HEK293 (cell line): Measurements from ENCODE around the gene PLCXD1.

Experiments used
- CTCF ChIA-PET: fragments of 350-600 bp; formaldehyde crosslinking; extraction: SDS; loops from one replicate; lab custom pipeline; 2021; ENCODE audit warnings: antibody characterized with exemption; lab: Yijun Ruan, JAX
- POLR2A ChIA-PET: fragments of 300-600 bp; formaldehyde crosslinking; extraction: SDS; loops from one replicate; lab custom pipeline; 2020; ENCODE audit warnings: antibody characterized with exemption, inconsistent platforms; lab: Yijun Ruan, JAX
- H3K27ac ChIP-seq: fragments of 200-500 bp; sonication (Bioruptor generic); 2 replicates; pipeline ENCODE4 v1.5.1; 2014; ENCODE audit warnings: low read depth, low read length, control low read depth, inconsistent platforms; ENCODE audit errors: extremely low read depth
- H3K36me3 ChIP-seq, 2 experiments: fragments of 200-500 bp in 1 of 2; sonication (Bioruptor generic) in 1 of 2; 1 replicate in 1 of 2; 2 replicates in 1 of 2; pipeline ENCODE4 v1.5.1; 2014 to 2017; ENCODE audit warnings: inconsistent platforms in 2 of 2, low read length in 2 of 2; ENCODE audit not compliant: control insufficient read depth in 2 of 2, insufficient read depth in 1 of 2
- H3K4me1 ChIP-seq: fragments of 200-500 bp; sonication (Bioruptor generic); 2 replicates; pipeline ENCODE4 v1.5.1; 2014; ENCODE audit warnings: mild to moderate bottlenecking, low read length, inconsistent platforms; ENCODE audit not compliant: control insufficient read depth, insufficient read depth
- H3K4me3 ChIP-seq: 2 replicates; pipeline ENCODE4 v1.5.1; 2011; ENCODE audit warnings: low read depth, mild to moderate bottlenecking, control low read depth, low read length, moderate library complexity
- H3K9me3 ChIP-seq: fragments of 200-500 bp; sonication (Bioruptor generic); 2 replicates; pipeline ENCODE4 v1.5.1; 2014; ENCODE audit warnings: low read depth, low read length, inconsistent platforms; ENCODE audit not compliant: control insufficient read depth, insufficient read depth
- FEZF1 ChIP-seq: fragments of 450-650 bp; formaldehyde crosslinking; IDR thresholded peaks from 2 replicates; pipeline ENCODE4 v1.5.1; 2016; ENCODE audit warnings: missing biosample characterization, missing genetic modification characterization
- KLF8 ChIP-seq: fragments of 450-650 bp; formaldehyde crosslinking; IDR thresholded peaks from 2 replicates; pipeline ENCODE4 v1.5.1; 2016; ENCODE audit warnings: missing biosample characterization, missing genetic modification characterization
- SP2 ChIP-seq: fragments of 450-650 bp; formaldehyde crosslinking; IDR thresholded peaks from 2 replicates; pipeline ENCODE4 v1.5.1; 2016; ENCODE audit warnings: missing biosample characterization, missing genetic modification characterization
- SP7 ChIP-seq: fragments of 450-650 bp; formaldehyde crosslinking; IDR thresholded peaks from 2 replicates; pipeline ENCODE4 v1.5.1; 2016; ENCODE audit warnings: missing biosample characterization, missing genetic modification characterization
- WT1 ChIP-seq: fragments of 450-650 bp; formaldehyde crosslinking; IDR thresholded peaks from 2 replicates; pipeline ENCODE4 v1.5.1; 2016; ENCODE audit warnings: missing biosample characterization, missing genetic modification characterization
- ZBTB7A ChIP-seq: fragments of 450-650 bp; formaldehyde crosslinking; IDR thresholded peaks from 2 replicates; pipeline ENCODE4 v1.5.1; 2016; ENCODE audit warnings: low read depth, missing biosample characterization, missing genetic modification characterization
- ZNF175 ChIP-seq: fragments of 450-650 bp; formaldehyde crosslinking; IDR thresholded peaks from 2 replicates; pipeline ENCODE4 v1.5.1; 2016; ENCODE audit warnings: missing biosample characterization, missing genetic modification characterization
- ZNF2 ChIP-seq: fragments of 450-650 bp; formaldehyde crosslinking; IDR thresholded peaks from 2 replicates; pipeline ENCODE4 v1.5.1; 2016; ENCODE audit warnings: missing biosample characterization, missing genetic modification characterization
- ZNF221 ChIP-seq: fragments of 450-650 bp; formaldehyde crosslinking; IDR thresholded peaks from 2 replicates; pipeline ENCODE4 v1.5.1; 2017; ENCODE audit warnings: missing biosample characterization, missing genetic modification characterization, borderline replicate concordance
- ZNF292 ChIP-seq: fragments of 450-650 bp; formaldehyde crosslinking; IDR thresholded peaks from 2 replicates; pipeline ENCODE4 v1.5.1; 2016; ENCODE audit warnings: low read depth, missing biosample characterization, missing genetic modification characterization, borderline replicate concordance
- ZNF335 ChIP-seq: fragments of 450-650 bp; formaldehyde crosslinking; conservative IDR thresholded peaks from 2 replicates; pipeline ENCODE4 v1.5.1; 2016; ENCODE audit warnings: missing biosample characterization, missing genetic modification characterization
- ZNF341 ChIP-seq: fragments of 450-650 bp; formaldehyde crosslinking; IDR thresholded peaks from 2 replicates; pipeline ENCODE4; 2016; ENCODE audit warnings: low read depth, missing biosample characterization, missing genetic modification characterization
- ZNF394 ChIP-seq: fragments of 450-650 bp; formaldehyde crosslinking; IDR thresholded peaks from 2 replicates; pipeline ENCODE4 v1.5.1; 2016; ENCODE audit warnings: missing biosample characterization, missing genetic modification characterization, mild to moderate bottlenecking, moderate library complexity, borderline replicate concordance
- ZNF416 ChIP-seq: fragments of 450-650 bp; formaldehyde crosslinking; IDR thresholded peaks from 2 replicates; pipeline ENCODE4 v1.5.1; 2016; ENCODE audit warnings: missing biosample characterization, missing genetic modification characterization
- ZNF433 ChIP-seq: fragments of 450-650 bp; formaldehyde crosslinking; IDR thresholded peaks from 2 replicates; pipeline ENCODE4 v1.5.1; 2016; ENCODE audit warnings: missing biosample characterization, missing genetic modification characterization, low read depth
- ZNF473 ChIP-seq: fragments of 450-650 bp; formaldehyde crosslinking; IDR thresholded peaks from 2 replicates; pipeline ENCODE4 v1.5.1; 2017; ENCODE audit warnings: missing biosample characterization, missing genetic modification characterization
- ZNF501 ChIP-seq: fragments of 450-650 bp; formaldehyde crosslinking; IDR thresholded peaks from 2 replicates; pipeline ENCODE4 v1.5.1; 2016; ENCODE audit warnings: missing biosample characterization, missing genetic modification characterization
- ZNF555 ChIP-seq: fragments of 450-650 bp; formaldehyde crosslinking; conservative IDR thresholded peaks from 2 replicates; pipeline ENCODE4 v1.5.1; 2017; ENCODE audit warnings: missing biosample characterization, mild to moderate bottlenecking, missing genetic modification characterization, inconsistent platforms
- ZNF600 ChIP-seq: fragments of 450-650 bp; formaldehyde crosslinking; IDR thresholded peaks from 2 replicates; pipeline ENCODE4 v1.5.1; 2016; ENCODE audit warnings: missing biosample characterization, missing genetic modification characterization
- ZNF76 ChIP-seq: fragments of 450-650 bp; formaldehyde crosslinking; IDR thresholded peaks from 2 replicates; pipeline ENCODE4; 2016; ENCODE audit warnings: low read depth, missing biosample characterization, missing genetic modification characterization, borderline replicate concordance
- ZNF785 ChIP-seq: fragments of 450-650 bp; formaldehyde crosslinking; IDR thresholded peaks from 2 replicates; pipeline ENCODE4 v1.5.1; 2016; ENCODE audit warnings: missing biosample characterization, missing genetic modification characterization
- ZNF791 ChIP-seq: fragments of 450-650 bp; formaldehyde crosslinking; IDR thresholded peaks from 2 replicates; pipeline ENCODE4 v1.5.1; 2016; ENCODE audit warnings: missing biosample characterization, missing genetic modification characterization
- ZNF837 ChIP-seq: fragments of 450-650 bp; formaldehyde crosslinking; IDR thresholded peaks from 2 replicates; pipeline ENCODE4 v1.5.1; 2016; ENCODE audit warnings: missing biosample characterization, missing genetic modification characterization
- TF ChIP-seq, protein P1 (sequence below): fragments of 450-650 bp; formaldehyde crosslinking; IDR thresholded peaks from 2 replicates; pipeline ENCODE4 v1.5.1; 2016; ENCODE audit warnings: missing biosample characterization, missing genetic modification characterization, low read depth
- TF ChIP-seq, protein P2 (sequence below): fragments of 450-650 bp; formaldehyde crosslinking; conservative IDR thresholded peaks from 2 replicates; pipeline ENCODE4 v1.5.1; 2016; ENCODE audit warnings: low read depth, missing biosample characterization, missing genetic modification characterization
- TF ChIP-seq, protein P3 (sequence below): fragments of 450-650 bp; formaldehyde crosslinking; conservative IDR thresholded peaks from 2 replicates; pipeline ENCODE4 v1.5.1; 2016; ENCODE audit warnings: low read depth, missing biosample characterization, missing genetic modification characterization

The PLCXD1 gene

DNA sequence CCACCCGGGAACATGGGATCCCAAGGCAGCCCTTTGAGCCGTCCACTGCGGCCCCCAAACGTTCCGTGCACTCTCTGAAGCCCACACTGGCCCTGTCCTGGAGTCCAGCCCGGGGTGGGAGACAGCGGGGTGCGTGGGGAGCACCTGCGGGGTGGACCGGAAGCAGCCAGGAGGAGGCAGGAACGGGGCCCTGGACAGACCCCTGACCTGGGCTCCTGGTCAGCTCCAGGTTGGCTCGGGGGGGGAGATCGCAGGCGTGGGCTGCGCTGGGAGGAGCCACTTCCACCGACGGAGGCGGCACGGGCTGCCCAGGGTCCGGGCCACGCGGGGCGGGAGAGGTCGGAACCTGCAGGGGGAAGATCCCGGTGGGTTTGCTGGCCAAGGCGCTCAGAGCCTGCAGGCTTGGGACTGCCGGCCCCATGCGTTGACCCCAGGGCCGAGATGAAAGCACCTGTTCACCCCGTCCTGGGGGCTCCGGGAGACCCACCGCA lies 5.7 kb upstream of the PLCXD1 start (continued):
- TF ChIP-seq, protein P1, sequence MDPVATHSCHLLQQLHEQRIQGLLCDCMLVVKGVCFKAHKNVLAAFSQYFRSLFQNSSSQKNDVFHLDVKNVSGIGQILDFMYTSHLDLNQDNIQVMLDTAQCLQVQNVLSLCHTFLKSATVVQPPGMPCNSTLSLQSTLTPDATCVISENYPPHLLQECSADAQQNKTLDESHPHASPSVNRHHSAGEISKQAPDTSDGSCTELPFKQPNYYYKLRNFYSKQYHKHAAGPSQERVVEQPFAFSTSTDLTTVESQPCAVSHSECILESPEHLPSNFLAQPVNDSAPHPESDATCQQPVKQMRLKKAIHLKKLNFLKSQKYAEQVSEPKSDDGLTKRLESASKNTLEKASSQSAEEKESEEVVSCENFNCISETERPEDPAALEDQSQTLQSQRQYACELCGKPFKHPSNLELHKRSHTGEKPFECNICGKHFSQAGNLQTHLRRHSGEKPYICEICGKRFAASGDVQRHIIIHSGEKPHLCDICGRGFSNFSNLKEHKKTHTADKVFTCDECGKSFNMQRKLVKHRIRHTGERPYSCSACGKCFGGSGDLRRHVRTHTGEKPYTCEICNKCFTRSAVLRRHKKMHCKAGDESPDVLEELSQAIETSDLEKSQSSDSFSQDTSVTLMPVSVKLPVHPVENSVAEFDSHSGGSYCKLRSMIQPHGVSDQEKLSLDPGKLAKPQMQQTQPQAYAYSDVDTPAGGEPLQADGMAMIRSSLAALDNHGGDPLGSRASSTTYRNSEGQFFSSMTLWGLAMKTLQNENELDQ (tag by site-specific recombination), result no peak
- TF ChIP-seq ZNF394 (tag by site-specific recombination) (no peak), ZNF473 (tag by site-specific recombination) (no peak), ZNF341 (tag by site-specific recombination) (no peak), ZNF600 (tag by site-specific recombination) (no peak), ZNF221 (tag by site-specific recombination) (no peak)
- TF ChIP-seq, protein P2, sequence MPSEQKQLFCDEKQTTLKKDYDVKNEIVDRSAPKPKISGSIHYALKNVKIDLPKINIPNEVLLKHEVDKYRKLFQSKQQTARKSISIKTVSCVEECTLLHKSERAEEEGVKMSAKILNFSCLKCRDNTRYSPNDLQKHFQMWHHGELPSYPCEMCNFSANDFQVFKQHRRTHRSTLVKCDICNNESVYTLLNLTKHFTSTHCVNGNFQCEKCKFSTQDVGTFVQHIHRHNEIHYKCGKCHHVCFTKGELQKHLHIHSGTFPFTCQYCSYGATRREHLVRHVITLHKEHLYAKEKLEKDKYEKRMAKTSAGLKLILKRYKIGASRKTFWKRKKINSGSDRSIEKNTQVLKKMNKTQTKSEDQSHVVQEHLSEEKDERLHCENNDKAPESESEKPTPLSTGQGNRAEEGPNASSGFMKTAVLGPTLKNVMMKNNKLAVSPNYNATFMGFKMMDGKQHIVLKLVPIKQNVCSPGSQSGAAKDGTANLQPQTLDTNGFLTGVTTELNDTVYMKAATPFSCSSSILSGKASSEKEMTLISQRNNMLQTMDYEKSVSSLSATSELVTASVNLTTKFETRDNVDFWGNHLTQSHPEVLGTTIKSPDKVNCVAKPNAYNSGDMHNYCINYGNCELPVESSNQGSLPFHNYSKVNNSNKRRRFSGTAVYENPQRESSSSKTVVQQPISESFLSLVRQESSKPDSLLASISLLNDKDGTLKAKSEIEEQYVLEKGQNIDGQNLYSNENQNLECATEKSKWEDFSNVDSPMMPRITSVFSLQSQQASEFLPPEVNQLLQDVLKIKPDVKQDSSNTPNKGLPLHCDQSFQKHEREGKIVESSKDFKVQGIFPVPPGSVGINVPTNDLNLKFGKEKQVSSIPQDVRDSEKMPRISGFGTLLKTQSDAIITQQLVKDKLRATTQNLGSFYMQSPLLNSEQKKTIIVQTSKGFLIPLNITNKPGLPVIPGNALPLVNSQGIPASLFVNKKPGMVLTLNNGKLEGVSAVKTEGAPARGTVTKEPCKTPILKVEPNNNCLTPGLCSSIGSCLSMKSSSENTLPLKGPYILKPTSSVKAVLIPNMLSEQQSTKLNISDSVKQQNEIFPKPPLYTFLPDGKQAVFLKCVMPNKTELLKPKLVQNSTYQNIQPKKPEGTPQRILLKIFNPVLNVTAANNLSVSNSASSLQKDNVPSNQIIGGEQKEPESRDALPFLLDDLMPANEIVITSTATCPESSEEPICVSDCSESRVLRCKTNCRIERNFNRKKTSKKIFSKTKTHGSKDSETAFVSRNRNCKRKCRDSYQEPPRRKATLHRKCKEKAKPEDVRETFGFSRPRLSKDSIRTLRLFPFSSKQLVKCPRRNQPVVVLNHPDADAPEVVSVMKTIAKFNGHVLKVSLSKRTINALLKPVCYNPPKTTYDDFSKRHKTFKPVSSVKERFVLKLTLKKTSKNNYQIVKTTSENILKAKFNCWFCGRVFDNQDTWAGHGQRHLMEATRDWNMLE (tag by site-specific recombination), result no peak

DNA sequence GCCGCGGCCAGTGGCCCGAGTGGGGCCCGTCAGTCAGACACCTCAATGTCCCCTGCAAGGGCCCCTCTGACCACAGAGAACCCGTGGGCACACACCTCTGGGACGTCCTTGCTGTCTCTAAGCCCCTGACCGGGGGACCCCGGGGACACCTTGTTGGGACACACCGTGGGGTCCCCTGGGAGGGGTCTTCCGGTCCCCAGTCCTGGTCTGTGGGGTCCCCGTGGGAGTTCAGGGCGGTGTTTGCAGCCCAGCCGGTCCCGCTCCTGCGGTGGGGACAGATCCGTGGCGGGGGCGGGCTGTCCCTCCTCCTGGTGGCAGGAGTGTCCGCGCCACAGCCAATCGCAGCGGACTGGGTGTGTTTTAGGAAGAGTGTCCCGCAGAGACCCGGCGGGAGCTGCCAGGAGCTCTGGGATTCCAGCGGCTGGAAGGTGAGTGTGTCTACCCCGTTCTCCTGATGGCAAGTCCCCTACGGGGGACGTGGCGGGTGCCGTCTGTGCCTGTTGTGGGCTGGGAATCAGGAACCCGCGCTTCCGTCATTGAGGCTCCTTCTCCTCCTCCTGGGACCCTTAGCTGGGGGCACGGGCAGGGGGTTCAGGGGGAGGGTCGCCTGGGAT lies 5.1 kb upstream of the PLCXD1 start:
- CTCF ChIA-PET, result no interaction called here
- POLR2A ChIA-PET, result no interaction called here
- no peak for TF ChIP-seq FEZF1 (tag by site-specific recombination)
- no peak for TF ChIP-seq ZNF785
- TF ChIP-seq ZNF791 (tag by site-specific recombination), result no peak
- no peak for TF ChIP-seq ZNF292 (tag by site-specific recombination)
- no peak for TF ChIP-seq ZNF555 (tag by site-specific recombination)
- TF ChIP-seq KLF8 (tag by site-specific recombination), result peak; percentile 31; the same call in 1 of the 2 replicates
- no peak for TF ChIP-seq ZNF501
- peak; percentile 93 for TF ChIP-seq ZNF335
- no peak for TF ChIP-seq ZNF416
- no peak for TF ChIP-seq ZBTB7A
- TF ChIP-seq SP2 (tag by site-specific recombination), result peak; percentile 87
- no peak for TF ChIP-seq SP7 (tag by site-specific recombination)
- no peak for TF ChIP-seq ZNF837 (tag by site-specific recombination)
- no peak for TF ChIP-seq ZNF175
- TF ChIP-seq ZNF76 (tag by site-specific recombination), result no peak
- TF ChIP-seq ZNF433, result no peak
- TF ChIP-seq WT1 (tag by site-specific recombination), result peak; percentile 31; the same call in 1 of the 2 replicates
- TF ChIP-seq, protein P3, sequence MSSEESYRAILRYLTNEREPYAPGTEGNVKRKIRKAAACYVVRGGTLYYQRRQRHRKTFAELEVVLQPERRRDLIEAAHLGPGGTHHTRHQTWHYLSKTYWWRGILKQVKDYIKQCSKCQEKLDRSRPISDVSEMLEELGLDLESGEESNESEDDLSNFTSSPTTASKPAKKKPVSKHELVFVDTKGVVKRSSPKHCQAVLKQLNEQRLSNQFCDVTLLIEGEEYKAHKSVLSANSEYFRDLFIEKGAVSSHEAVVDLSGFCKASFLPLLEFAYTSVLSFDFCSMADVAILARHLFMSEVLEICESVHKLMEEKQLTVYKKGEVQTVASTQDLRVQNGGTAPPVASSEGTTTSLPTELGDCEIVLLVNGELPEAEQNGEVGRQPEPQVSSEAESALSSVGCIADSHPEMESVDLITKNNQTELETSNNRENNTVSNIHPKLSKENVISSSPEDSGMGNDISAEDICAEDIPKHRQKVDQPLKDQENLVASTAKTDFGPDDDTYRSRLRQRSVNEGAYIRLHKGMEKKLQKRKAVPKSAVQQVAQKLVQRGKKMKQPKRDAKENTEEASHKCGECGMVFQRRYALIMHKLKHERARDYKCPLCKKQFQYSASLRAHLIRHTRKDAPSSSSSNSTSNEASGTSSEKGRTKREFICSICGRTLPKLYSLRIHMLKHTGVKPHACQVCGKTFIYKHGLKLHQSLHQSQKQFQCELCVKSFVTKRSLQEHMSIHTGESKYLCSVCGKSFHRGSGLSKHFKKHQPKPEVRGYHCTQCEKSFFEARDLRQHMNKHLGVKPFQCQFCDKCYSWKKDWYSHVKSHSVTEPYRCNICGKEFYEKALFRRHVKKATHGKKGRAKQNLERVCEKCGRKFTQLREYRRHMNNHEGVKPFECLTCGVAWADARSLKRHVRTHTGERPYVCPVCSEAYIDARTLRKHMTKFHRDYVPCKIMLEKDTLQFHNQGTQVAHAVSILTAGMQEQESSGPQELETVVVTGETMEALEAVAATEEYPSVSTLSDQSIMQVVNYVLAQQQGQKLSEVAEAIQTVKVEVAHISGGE (tag by site-specific recombination), result 0 out of 2 replicates have a peak, but pooled peaks have one; percentile 21
- no peak for TF ChIP-seq ZNF2

More for the DNA sequence above, 5.1 kb upstream of the PLCXD1 start:
- Histone ChIP-seq H3K36me3 (no peaks in the 10 kb centered on the region; a peak in 1 of 3 replicates), H3K9me3 (no peaks in the 10 kb centered on the region), H3K4me3 (peak overlapping the region; percentile 32), H3K27ac (no peak overlapping the region; the same call in 1 of the 2 replicates), H3K4me1 (no peaks in the 10 kb centered on the region; the same call in 1 of the 2 replicates)
